GM12874 (cell line): ENCODE data around the gene OGDH.

Source experiments
- CTCF ChIP-seq: IDR thresholded peaks from 2 replicates; pipeline ENCODE4 v1.5.1; 2011; ENCODE audit warnings: low read depth, mild to moderate bottlenecking, control low read depth, low read length, moderate library complexity; ENCODE audit not compliant: insufficient read depth

Gene OGDH

GRCh38 chr7:44573464-44574286, 32.8 kb upstream of the OGDH start, which contains the start of gene DDX56:
TSS of gene DDX56 (minus strand) at chr7:44573908. CDS start at chr7:44573895, 13 bp downstream.
- no peak for TF ChIP-seq CTCF

DNA sequence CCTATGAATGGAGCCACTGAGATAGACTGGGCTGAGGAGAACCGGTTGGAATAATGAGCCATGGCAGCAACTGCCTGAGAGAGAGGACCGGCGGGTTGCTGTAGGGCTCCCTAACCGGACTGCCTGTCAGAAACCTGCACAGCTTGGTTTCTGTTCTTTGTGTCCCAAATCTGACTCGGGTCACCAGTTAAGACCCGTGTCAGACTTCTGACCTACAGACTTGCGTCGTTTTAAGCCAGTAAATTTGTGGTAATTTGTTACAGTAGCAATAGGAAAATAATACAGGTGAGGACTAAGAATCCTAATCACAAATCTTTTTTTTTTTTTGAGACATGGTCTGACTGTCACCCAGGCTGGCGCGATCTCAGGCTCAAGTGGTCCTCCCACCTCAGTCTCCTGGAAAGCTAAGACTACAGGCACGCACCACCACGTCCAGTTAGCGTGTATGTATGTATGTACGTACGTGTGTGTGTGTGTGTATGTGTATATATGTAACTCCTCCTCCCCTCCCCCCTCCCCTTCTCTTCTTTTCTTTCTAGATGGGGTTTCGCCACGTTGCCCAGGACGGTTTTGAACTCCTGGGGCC, 32.0 kb upstream of the OGDH start:
- no peak for TF ChIP-seq CTCF

- no peak for TF ChIP-seq CTCF
Measured at GRCh38 chr7:44575054-44575453, 31.4 kb upstream of the OGDH start.

GRCh38 chr7:44576228-44576627, 30.2 kb upstream of the OGDH start:
- no peak for TF ChIP-seq CTCF

- no peak for TF ChIP-seq CTCF
Measured at GRCh38 chr7:44580945-44581878, 25.2 kb upstream of the OGDH start.

- TF ChIP-seq CTCF = no peak
Measured at GRCh38 chr7:44581879-44582603, 24.4 kb upstream of the OGDH start, which contains the start of gene TMED4. TSS of gene TMED4 (minus strand) at chr7:44582231. CDS start at chr7:44582206, 25 bp downstream.
